Left ventricle myocardium inferior (tissue), 1 donor: ENCODE results near the gene CRYM. TPM values are rescaled to one million over a fixed set of nuclear protein-coding genes. Genes with fewer than 3 reads are reported as not detected.
"Not testable (repeated sequence)": the region's sequence is repeated elsewhere in the genome, so short reads cannot be mapped to it uniquely, and the experiment has no call there.

Source experiments
- DNase-seq: peaks from one replicate; pipeline ENCODE4 v3.0.0-alpha.2; 2020
- H3K27ac ChIP-seq: fragments of 200-600 bp; replicated peaks from 2 replicates; pipeline ENCODE4 v1.8.0; 2021
- H3K27me3 ChIP-seq: fragments of 200-600 bp; 2 replicates; pipeline ENCODE4 v1.8.0; 2021; ENCODE audit warnings: low read depth
- H3K36me3 ChIP-seq: fragments of 200-600 bp; 2 replicates; pipeline ENCODE4 v1.8.0; 2021
- H3K4me1 ChIP-seq: fragments of 200-600 bp; 2 replicates; pipeline ENCODE4 v1.8.0; 2021
- H3K4me3 ChIP-seq: fragments of 200-600 bp; 2 replicates; pipeline ENCODE4 v1.8.0; 2021; ENCODE audit warnings: mild to moderate bottlenecking, moderate library complexity
- H3K9me3 ChIP-seq: fragments of 200-600 bp; replicated peaks from 2 replicates; pipeline ENCODE4 v1.8.0; 2021
- CTCF ChIP-seq: fragments of 200-600 bp; IDR thresholded peaks from 2 replicates; pipeline ENCODE4 v1.8.0; 2021; ENCODE audit warnings: antibody characterized with exemption, mild to moderate bottlenecking, borderline replicate concordance
- intact Hi-C: fragments of 100-400 bp; cut with micrococcal nuclease; formaldehyde crosslinking; loops from one replicate; pipeline ENCODE4 v1.11.0; 2022
- total RNA-seq: library from RNA; stranded (reverse); fragmentation: NEBNext Ultra II Directional; extraction: Animal tissue kit (Norgen Biotek cat#: 25700); gene quantifications from one replicate; pipeline ENCODE4 v1.2.1, GENCODE V29; 2021
- donor health status: DM: no; HTN: yes; CAD: no; lungs with severe emphysema.

CRYM gene
- total RNA-seq, 1 donor from 2014 or later, result 147 TPM

GRCh38 chr16:21260870-21261791, 17.0 kb downstream of the CRYM start:
- DNase-seq, result no peak
- Histone ChIP-seq H3K36me3 (peaks cover 8% of the 10 kb centered on the region), H3K27me3 (peaks cover 3% of the 10 kb centered on the region), H3K27ac (peak overlapping the region; percentile 90), H3K9me3 (no peaks in the 10 kb centered on the region), H3K4me3 (no peak overlapping the region), H3K4me1 (peaks cover 53% of the 10 kb centered on the region)
- TF ChIP-seq CTCF, result no peak
- intact Hi-C loops, result no loop called here

GRCh38 chr16:21257284-21257683, 20.8 kb downstream of the CRYM start:
- peaks cover 8% of the 10 kb centered on the region for H3K36me3 ChIP-seq

GRCh38 chr16:21256636-21257035, 21.5 kb downstream of the CRYM start:
- no peaks in the 10 kb centered on the region for H3K9me3 ChIP-seq
- DNase-seq, result no peak
- peaks cover 3% of the 10 kb centered on the region for H3K27me3 ChIP-seq
- H3K27ac ChIP-seq, result no peak overlapping the region
- intact Hi-C loops, result no loop called here
- H3K4me1 ChIP-seq, result peaks cover 11% of the 10 kb centered on the region
- peaks cover 8% of the 10 kb centered on the region for H3K36me3 ChIP-seq
- no peak overlapping the region for H3K4me3 ChIP-seq
- TF ChIP-seq CTCF, result no peak

More at GRCh38 chr16:21257284-21257683, 20.8 kb downstream of the CRYM start:
- intact Hi-C loops, result no loop called here
- H3K9me3 ChIP-seq, result no peaks in the 10 kb centered on the region
- no peak for DNase-seq
- H3K4me1 ChIP-seq, result peaks cover 17% of the 10 kb centered on the region
- no peak overlapping the region for H3K4me3 ChIP-seq
- peaks cover 3% of the 10 kb centered on the region for H3K27me3 ChIP-seq
- no peak for TF ChIP-seq CTCF
- no peak overlapping the region for H3K27ac ChIP-seq

GRCh38 chr16:21253470-21253869, 24.6 kb downstream of the CRYM start:
- H3K4me1 ChIP-seq, result no peaks in the 10 kb centered on the region
- no peaks in the 10 kb centered on the region for H3K9me3 ChIP-seq
- peaks cover 5% of the 10 kb centered on the region for H3K36me3 ChIP-seq
- H3K27me3 ChIP-seq, result peaks cover 3% of the 10 kb centered on the region
- intact Hi-C loops, result no loop called here
- H3K4me3 ChIP-seq, result no peak overlapping the region
- no peak for TF ChIP-seq CTCF
- DNase-seq, result no peak
- no peak overlapping the region for H3K27ac ChIP-seq

GRCh38 chr16:21250072-21250923, 27.8 kb downstream of the CRYM start:
- Histone ChIP-seq H3K4me1 (peaks cover 9% of the 10 kb centered on the region), H3K36me3 (no peaks in the 10 kb centered on the region), H3K4me3 (no peak overlapping the region), H3K9me3 (no peaks in the 10 kb centered on the region), H3K27me3 (no peaks in the 10 kb centered on the region), H3K27ac (no peak overlapping the region)
- TF ChIP-seq CTCF, result no peak
- intact Hi-C loops, result no loop called here
- no peak for DNase-seq

- DNase-seq, intact Hi-C loops, H3K36me3 ChIP-seq, H3K9me3 ChIP-seq, H3K4me1 ChIP-seq, H3K4me3 ChIP-seq, H3K27ac ChIP-seq, H3K27me3 ChIP-seq: not testable (repeated sequence)
These were observed 29.9 kb downstream of the CRYM start for GRCh38 chr16:21248179-21248578.
